GM21528 (cell line): Measurements from ENCODE around the gene PCOLCE2.
A peak's percentile ranks its signal among the peaks of the same experiment; 100 is the strongest.
"Not testable (repeated sequence)": the region's sequence is repeated elsewhere in the genome, so short reads cannot be mapped to it uniquely, and the experiment has no call there.

ENCODE experiments used
- ATAC-seq: cut with Tn5 transposase; IDR thresholded peaks from one replicate; pipeline ENCODE4 v1.9.1; 2021; ENCODE audit warnings: mild to moderate bottlenecking, moderate library complexity; ENCODE audit not compliant: unreplicated experiment, low FRiP score

Gene PCOLCE2

DNA sequence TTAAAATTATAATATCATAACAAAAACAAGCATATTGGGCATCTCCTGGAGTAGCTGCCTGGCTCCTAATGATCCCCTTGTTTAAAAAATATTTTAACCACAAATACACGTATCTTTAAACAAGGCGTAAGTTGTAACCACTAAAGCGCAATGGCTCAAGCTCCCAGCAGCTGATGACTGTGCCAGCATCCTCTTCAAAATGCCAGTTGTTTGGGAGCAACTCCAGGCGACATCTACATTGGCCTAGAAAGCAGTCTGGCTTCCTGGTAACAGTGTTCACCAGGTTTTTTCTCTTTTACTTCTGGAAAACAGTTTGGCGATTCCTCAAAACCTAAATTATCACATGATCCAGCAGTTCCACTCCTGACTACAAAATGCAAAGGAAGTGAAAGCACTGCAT lies 13.8 kb downstream of the PCOLCE2 start:
- ATAC-seq = no peak

DNA sequence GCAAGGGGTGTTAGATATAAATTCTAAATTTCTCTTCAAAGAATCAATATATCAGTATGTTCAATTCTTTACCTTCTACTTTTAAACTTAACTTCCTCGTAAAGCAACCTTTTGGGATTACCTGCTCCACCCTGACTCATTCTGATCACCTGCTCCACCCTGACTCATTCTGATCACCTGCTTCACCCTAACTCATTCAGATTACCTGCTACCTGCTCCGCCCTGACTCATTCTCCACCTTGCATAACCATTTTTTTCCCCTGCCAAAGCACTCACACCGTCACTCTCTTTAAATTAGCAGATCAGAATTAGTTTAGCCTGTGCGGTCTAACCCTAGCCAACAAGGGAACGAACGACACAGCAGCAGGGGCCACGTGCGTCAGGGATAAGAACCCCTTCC lies 20.5 kb downstream of the PCOLCE2 start:
- not testable (repeated sequence) for ATAC-seq

- no peak for ATAC-seq
Measured at GRCh38 chr3:142866841-142867631, 21.8 kb downstream of the PCOLCE2 start.

DNA sequence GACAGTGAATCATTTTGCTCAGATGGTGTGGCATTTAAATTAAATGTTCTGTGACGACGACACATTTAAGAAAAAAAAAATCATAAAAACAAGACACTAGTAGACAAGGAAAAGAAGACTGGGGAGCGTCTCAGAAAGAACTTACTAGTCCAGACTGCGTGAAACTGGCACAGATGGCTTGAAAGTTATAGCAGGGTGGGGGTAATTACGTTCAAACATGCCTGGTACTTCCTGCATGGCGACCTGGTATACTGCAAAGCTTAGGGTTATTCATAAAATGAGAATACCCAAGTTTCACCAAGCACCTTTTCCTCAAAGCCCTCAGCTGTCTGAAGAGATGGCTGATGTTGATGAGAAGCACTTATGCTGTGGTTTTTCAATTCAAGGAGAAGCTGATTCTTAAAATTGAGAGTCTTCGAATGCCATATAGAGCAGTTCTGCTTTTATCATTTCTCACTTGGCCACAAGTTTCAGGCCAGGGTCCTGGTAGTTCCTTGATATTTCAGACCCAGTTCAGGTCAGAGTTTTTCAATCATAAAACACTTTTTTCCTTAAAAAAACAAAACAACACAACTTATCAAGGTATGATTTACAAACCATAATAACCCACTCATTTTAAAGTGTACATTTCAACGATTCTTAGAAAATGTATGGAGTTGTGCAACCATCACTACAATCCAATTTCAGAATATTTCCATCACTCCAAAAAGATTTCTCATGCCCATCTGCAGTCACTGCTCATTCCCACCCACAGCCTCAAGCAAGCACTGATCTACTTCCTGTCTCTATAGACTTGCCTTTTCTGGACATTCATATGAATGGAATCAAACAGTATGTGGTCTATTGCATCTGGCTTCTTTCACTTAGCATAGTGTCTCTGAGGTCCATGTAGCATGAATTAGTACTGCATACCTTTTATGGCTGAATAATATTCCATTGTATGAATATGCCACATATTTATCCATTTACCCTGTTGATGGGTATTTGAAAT lies 24.7 kb downstream of the PCOLCE2 start:
- no peak for ATAC-seq

DNA sequence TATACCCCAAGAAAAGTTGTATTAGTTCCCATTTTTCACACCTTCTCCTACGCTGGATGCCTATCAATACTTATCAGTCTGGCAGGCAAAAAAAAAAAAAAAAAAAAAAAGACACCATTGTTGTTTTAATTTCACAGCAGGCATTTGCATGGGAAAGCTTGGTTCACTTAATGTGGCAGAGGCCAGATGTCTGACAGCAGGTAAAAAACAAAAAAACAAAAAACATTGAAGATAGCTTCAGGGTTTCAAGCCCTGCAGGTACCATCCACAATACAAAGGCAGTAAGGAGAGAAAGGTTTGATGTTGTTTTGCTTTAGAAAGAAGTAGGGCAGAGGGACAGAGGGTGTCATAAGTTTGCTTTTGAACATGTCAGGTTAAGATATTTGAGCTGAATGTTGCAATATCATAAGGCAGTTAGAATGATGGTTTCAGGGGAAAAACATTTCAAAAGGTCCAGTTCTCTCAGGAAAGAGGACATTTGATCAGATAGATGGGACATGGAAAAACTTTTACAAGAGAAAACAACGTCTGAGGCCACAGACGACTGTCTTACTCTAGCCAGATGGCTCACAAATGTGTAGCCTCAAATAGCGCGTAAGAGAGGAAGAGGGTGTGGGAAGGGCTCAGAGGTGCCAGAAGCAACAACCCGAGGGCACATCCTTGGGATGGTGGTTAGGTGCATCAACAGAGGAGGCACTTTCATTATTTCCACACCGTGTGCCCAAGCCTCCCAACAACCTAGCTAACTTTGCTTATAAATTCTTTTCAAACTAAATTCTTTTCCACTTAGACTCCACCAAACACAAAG lies 25.7 kb downstream of the PCOLCE2 start:
- no peak for ATAC-seq

DNA sequence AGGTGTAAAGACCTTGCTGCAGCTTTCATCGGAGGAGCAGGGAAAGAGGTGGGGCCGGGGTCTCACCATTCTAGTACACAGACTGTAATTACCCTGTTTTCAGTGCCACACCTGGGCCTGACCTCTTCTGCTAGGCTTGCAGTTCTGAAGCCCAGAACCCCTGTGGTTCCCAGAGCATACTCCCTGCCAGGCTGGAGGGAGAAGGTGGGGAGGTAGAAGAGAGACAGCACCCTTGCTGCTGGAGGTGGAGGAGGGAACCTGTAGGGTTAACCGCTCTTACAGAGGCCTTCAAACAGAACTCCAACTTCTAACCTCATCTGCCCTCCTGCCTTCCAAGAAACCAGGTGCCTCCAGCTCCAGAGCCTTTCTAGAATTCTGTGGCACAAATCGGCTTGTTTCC lies 27.0 kb downstream of the PCOLCE2 start:
- ATAC-seq = no peak

GRCh38 chr3:142858043-142858442 lies 30.8 kb downstream of the PCOLCE2 start:
- ATAC-seq = no peak

DNA sequence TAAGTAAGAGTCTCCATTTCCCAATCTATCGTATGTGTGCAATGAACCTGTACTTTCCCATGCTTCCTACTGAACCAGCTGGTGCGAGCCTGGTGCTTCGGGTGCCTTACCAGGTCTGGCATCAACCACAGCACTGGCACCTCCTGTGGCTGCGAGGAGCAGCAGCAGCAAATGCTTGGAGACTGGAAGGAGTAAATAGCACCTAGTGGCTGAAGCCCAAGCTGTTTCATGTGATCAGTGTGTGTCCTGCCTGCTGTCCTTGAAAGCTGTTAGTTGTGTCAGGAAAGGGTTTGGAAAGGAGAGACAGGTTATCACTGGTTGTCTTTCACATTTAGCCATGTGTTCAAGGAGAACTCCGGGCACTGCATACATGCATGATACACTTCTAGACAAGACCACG lies 31.8 kb downstream of the PCOLCE2 start:
- ATAC-seq = no peak

DNA sequence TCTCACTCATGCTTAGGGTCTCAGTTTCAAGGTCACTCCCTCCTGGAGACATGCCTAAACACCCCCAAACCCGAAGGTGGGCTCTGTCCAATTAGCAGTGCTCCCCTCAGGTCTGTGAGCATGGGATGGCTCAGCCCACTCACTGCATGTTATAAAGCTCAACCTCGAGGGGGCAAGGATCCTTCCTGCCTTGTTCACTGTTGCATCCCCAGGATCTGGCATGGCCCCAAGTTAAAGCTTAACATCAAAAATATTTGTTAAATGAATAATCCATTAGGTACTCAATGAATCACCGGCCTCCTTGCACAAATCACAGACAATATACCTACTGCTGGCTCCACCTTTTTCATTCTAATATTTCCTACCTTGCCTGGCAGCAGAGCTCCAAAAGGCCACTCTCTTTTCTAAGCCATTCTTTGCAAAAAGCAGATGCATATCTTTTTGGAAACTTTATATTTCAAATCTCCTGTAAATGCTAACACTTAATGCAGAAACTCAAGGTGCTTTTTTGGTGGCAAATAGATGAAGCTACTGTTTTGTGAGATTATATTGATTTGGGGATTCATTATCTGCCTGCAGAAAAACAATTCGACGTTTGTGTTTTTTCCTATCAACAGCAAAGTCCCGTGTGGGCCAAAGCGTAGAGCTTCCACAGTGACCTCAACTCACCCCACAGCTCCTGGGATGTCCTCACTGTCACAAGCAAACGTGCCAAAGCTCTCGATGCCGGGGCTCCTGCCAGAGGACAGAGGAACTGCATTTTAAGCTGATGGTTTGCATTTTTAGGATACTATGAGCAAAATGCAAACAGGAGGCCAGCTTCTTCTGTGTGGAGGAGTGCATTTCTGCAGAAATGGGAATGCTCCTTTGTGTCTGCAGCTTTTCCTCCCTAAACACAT lies 35.4 kb downstream of the PCOLCE2 start:
- ATAC-seq = no peak

- ATAC-seq = no peak
Measured at GRCh38 chr3:142852009-142852408, 36.9 kb downstream of the PCOLCE2 start.

- no peak for ATAC-seq
Measured at GRCh38 chr3:142850395-142851023, 38.4 kb downstream of the PCOLCE2 start.

- ATAC-seq = no peak
Measured at GRCh38 chr3:142849148-142849547, 39.7 kb downstream of the PCOLCE2 start.

DNA sequence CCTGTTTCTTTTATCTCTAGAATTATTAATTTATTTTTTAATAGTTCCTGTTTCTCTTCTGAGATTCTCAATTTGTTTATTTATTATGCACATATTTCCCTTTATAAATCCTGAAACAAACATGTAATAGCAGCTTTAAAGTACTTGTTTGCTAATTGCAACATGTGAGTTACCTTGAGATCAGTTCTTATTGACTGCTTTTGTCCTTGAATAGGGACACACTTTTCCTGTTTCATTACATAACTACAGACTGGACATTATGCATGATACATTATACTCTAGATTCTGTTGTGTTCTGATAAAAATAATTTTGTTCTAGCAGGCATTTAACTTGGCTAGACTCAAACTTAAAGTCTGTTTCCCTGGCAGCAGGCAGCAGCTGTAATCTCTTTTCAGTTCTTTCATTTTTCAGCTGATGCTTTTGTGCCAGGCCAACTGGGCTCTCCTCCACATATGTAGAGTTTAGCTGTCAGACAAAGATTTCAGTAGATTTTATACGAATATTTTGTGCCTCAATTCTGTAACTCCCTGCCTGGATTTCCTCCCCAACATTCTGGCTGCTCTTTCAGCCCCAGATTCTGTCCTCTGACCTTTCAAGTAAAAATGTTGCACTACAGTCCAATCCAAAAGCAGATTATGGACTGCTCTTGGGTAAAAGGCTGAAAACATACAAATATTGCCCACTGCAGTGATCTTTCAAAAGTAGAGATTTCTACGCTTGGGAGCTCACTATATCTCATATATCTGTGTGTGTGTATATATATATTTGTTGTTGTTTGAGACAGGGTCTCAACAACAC lies 41.9 kb downstream of the PCOLCE2 start:
- ATAC-seq = no peak

DNA sequence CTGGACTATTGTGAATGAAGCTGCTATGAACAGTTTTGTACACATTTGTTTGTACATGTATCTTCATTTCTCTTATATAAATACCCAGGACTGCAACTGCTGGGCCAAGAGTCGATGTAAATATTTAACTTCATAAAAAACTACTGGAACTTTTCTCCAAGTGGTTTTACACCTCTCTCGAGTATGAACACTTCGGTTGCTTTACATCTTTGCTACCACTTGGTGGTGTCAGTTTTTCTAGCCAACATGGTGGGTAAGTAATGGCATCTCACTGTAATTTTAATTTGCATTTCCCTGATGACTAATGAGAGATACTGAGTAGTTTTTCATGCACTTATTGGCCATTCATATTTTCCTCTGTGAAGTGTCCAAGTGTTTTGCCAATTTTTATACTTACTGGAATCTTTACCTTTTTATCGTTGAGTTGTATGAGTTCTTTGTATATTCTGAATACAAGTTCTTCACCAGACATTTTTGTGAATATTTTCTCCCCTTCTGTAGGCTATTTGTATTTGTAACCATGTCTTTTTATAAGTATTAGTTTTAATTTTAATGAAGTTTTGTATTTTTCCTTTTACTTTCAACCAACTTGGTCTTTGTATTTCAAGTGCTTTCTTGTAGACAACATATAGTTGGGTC lies 44.4 kb downstream of the PCOLCE2 start:
- ATAC-seq = no peak

- ATAC-seq = no peak
Measured at GRCh38 chr3:142839831-142840230, 49.1 kb downstream of the PCOLCE2 start.

- no peak for ATAC-seq
Measured at GRCh38 chr3:142837526-142837925, 51.4 kb downstream of the PCOLCE2 start.

GRCh38 chr3:142828703-142829305 lies 60.1 kb downstream of the PCOLCE2 start:
- ATAC-seq = peak; percentile 95
